NT2/D1 (cell line): ENCODE measurements around the gene SLC22A4.

ENCODE experiments used
- SUZ12 ChIP-seq: IDR thresholded peaks from 2 replicates; pipeline ENCODE4 v1.6.1; 2011; ENCODE audit not compliant: insufficient read length, insufficient read depth; ENCODE audit errors: extremely low read depth
- YY1 ChIP-seq: IDR thresholded peaks from 2 replicates; pipeline ENCODE4 v1.6.1; 2011; ENCODE audit not compliant: insufficient read length, insufficient read depth
- ZNF274 ChIP-seq: IDR thresholded peaks from 2 replicates; pipeline ENCODE4 v1.6.1; 2011; ENCODE audit warnings: mild to moderate bottlenecking, low read depth, low read length

- no peak for TF ChIP-seq SUZ12
- no peak for TF ChIP-seq ZNF274
- no peak for TF ChIP-seq YY1
Observed at GRCh38 chr5:132250547-132250946, 43.6 kb upstream of the SLC22A4 start.
